ENCODE data around the gene RARA.

RARA gene

DNA sequence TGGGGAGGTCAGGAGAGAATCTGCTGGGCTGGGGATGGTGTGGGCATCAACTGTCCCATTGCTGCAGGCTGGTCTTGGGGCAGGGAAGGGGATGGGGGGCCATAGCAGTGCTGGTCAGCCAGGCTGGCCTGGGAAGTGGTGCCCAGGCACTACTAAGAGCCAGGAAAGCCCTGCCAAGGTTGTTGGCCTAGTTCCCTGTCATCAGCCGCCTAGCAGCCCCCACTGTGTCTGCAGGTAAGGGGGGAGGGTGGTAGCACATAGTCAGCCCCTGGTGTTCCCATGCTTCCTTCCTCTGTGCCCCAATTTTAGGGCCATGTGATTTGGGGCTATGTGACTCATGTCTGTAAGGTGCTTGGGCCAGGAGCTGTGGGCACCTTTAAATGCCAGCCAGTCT, 37.8 kb downstream of the RARA start:
- no peak for DNase-seq

GRCh38 chr17:40347319-40348135, 38.5 kb downstream of the RARA start:
- DNase-seq: no peak

DNA sequence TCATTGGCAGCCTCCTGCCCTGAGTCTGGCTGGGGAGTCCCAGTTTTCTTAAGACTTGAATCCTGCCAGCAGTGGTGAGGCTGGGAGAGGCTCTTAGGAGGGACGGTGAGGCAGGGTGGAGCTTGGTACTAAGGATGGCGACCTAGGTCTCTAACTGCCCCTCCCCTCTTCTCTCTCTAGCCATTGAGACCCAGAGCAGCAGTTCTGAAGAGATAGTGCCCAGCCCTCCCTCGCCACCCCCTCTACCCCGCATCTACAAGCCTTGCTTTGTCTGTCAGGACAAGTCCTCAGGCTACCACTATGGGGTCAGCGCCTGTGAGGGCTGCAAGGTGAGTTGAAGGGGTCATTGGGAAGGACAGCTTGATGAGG, 39.1 kb downstream of the RARA start:
- no peak for DNase-seq

DNA sequence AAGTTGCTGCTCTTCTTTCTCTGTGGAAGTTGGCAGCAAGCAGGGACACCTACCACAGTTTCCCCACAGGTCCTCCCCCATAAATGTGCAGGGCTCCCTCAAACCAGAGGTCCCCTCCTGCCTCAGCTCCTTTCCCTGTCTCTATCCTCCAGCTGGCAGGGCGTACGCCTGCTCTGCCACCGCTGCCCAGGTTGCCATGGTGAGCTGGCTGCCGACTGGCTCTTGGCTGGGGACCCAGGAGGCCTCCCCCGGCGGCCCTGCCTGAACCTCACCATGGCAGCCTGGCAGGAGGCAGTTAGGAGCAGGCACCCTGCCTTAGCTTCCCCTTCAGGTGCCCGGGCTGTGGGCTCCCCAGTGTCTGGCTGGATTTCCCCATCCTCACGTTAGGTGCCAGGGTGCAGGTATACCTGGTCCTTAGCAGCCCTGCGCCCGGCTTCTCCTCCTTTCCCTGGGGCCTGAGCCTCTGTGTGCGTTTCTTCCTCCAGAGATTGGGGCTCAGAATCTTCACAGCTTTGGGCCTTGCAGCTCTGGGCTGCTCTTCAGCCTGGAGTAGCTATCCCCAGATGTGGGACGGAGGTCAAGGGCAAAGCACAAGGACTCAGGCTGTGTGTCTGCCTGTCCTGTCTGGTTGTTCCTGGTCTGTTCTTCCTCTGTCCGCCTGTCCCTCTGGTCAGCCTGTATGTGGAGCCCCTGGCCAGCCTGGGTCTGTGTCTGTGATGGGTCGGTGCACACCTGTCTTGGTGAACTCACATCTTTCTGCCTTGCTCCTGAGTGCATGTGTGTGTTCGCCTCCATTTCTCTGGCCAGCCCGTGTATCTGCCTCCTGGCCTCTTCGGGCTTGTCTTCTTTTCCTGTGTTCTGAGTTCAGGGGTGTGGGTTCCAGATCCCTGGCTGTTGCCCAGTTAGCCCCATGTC, 39.8 kb downstream of the RARA start:
- DNase-seq: peak; percentile 69 to 81

- no peak for DNase-seq
Measured at GRCh38 chr17:40349477-40349894, 40.5 kb downstream of the RARA start.

- no peak for DNase-seq
Measured at GRCh38 chr17:40349895-40350688, 41.1 kb downstream of the RARA start.

GRCh38 chr17:40350689-40351358, 41.8 kb downstream of the RARA start:
- DNase-seq: no peak

DNA sequence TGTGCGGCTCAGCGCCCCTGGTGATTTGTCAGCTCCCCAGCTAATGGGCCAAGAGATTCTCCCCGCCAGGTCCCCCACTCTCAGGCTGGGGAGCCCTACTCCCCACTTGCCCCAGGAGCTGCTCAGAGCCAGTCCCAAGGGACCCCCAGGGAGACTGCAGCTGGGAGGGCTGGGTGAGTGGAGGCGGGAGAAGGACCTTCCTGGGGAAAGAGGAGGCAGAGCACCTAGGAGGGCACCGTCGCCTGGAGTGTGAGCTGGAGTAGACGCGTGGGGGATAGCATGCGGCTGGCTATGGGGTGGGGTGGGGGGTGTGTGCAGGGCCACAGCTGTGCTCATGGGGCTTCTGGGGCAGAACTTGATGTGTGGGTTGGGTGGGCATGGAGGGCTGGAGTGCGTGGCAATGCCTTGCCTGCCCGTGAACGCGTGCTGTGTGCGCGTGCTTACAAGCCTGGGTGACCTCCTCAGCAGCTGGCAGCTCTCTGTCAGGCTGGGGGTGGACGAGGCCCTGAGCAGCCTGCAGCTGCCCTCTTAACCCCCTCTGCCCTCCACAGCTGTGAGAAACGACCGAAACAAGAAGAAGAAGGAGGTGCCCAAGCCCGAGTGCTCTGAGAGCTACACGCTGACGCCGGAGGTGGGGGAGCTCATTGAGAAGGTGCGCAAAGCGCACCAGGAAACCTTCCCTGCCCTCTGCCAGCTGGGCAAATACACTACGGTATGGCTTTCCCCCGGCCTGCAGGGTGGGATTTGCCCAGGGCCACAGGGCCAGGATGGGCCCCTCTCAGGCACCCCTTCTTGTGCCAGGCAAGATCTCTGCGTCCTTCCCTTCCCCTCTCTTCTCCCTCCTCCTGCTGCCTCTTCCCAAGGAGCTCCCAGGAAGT, 42.6 kb downstream of the RARA start:
- DNase-seq: no peak

GRCh38 chr17:40352237-40352778, 43.3 kb downstream of the RARA start:
- DNase-seq: no peak

- DNase-seq: no peak
Measured at GRCh38 chr17:40352779-40353394, 43.9 kb downstream of the RARA start.

DNA sequence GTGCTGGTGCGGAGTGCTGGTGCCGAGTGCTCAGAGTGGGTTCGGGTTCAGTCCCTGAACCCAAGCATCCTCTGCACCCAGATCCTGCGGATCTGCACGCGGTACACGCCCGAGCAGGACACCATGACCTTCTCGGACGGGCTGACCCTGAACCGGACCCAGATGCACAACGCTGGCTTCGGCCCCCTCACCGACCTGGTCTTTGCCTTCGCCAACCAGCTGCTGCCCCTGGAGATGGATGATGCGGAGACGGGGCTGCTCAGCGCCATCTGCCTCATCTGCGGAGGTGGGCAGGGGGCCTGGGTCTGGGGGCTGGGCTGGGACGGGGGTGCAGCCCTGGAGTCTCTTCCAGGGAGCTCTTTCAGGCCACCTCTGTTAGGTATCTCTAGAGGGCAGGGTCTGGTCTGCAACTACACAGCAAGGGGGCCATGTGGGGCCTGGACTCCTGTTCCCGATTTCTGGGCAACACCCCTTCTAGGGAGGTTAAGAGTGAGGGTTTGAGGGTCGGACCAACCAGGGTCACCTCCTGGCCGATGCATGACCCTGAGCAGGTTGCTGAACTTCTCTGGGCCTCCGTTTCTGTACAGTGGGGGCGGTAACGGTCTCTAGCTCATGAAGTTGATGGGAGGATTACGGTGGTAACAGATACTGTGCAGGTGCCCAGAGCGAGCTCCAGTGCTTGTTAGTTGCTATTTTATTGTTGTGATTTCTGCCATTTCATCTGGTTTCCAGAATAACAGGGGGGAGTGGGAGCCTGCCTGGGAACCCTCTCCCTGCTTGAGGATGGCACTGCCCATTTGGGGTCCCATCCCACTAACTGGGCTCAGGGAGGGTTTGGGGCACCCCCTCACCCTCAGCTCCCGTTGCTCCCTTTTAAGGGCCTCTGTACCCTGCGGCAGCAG, 45.5 kb downstream of the RARA start:
- DNase-seq: no peak

GRCh38 chr17:40355123-40355803, 46.3 kb downstream of the RARA start:
- DNase-seq: peak; percentile 10 to 44

DNA sequence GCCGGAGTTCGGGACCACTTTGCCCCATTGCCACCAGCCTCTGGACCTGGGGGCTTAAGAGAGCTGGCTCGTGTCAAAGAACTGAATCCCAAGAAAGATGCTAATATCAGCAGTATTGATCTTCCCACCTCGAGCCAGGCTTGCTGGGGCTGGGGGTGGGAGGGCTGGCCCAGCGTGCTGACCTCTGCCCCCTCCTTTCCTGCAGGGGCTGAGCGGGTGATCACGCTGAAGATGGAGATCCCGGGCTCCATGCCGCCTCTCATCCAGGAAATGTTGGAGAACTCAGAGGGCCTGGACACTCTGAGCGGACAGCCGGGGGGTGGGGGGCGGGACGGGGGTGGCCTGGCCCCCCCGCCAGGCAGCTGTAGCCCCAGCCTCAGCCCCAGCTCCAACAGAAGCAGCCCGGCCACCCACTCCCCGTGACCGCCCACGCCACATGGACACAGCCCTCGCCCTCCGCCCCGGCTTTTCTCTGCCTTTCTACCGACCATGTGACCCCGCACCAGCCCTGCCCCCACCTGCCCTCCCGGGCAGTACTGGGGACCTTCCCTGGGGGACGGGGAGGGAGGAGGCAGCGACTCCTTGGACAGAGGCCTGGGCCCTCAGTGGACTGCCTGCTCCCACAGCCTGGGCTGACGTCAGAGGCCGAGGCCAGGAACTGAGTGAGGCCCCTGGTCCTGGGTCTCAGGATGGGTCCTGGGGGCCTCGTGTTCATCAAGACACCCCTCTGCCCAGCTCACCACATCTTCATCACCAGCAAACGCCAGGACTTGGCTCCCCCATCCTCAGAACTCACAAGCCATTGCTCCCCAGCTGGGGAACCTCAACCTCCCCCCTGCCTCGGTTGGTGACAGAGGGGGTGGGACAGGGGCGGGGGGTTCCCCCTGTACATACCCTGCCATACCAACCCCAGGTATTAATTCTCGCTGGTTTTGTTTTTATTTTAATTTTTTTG, 47.1 kb downstream of the RARA start:
- DNase-seq: no peak

- no peak for DNase-seq
Measured at GRCh38 chr17:40356990-40357881, 48.3 kb downstream of the RARA start.

GRCh38 chr17:40358323-40359038, 49.5 kb downstream of the RARA start:
- peak; percentile 54 to 88 for DNase-seq

DNA sequence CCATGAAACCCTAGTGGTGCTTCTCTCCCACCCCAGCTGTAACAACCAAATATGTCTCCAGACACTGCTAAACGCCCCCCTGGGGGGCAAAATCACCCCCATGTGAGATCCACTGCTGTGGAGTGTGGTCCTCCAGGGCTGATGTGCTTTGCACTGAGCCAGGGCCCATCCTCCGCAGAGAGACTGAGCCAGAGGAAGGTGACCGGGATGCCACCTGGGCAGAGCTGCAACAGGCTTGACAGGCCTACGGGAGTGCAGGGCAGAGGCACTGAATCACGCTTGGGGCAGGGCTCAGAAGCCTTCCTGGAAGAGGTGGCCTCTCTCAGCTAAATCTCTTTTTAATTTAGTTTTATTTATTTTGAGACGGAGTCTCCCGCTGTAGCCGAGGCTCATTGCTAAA, 51.1 kb downstream of the RARA start:
- DNase-seq: no peak
